CD4-positive, alpha-beta T cell treated with Interleukin-4 for 1 hour (primary cell): ENCODE data around the gene CHKB.

ENCODE experiments used
- DNase-seq, 2 donors: peaks; one replicate each; pipeline ENCODE4 v3.0.0-alpha.2; 2020 to 2022

CHKB gene

GRCh38 chr22:50547263-50547985, 35.2 kb downstream of the CHKB start:
- no peak for DNase-seq

- DNase-seq = no peak
Observed at GRCh38 chr22:50546326-50547262, 36.1 kb downstream of the CHKB start.

GRCh38 chr22:50545522-50546325, 36.9 kb downstream of the CHKB start, which contains the start of gene KLHDC7B:
KLHDC7B (plus strand) TSS chr22:50545899; CDS start chr22:50546244, 345 bp downstream.
- DNase-seq = no peak

- peak in 1 of 2 donors; percentile 48 for DNase-seq
Observed at GRCh38 chr22:50544746-50545253, 37.8 kb downstream of the CHKB start.

DNA sequence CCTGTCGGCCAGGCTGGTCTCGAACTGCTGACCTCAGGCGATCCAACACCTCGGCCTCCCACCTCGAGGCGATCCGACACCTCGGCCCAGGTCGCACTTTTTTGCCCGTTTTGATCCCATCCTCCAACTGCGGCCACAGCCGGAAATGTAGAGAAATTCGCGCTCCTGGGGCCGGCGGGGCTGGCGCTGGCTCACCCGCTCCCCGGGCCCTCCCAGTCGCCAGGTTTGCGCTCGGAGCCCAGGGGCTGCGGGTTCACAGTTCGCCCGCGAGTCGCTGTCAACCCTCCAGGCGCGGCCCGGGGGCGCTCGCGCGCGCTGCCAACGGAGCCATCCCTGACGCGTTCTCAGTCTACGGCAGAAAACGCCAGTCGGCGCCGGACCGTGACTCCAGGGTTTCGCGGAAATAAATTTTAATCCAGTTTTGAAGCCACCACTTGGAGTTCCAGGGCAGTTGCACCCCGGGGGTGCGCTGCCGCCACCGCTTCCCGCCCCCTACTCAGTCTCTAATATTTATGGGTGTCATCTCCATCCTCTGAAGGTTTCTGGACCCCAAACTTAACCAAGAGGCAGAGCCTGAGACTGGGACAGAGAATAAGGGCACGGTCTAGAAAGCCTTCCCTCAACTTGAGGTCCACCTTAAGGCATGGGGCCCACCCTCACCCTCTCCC, 38.4 kb downstream of the CHKB start:
- DNase-seq = peak; percentile 86 to 89

DNA sequence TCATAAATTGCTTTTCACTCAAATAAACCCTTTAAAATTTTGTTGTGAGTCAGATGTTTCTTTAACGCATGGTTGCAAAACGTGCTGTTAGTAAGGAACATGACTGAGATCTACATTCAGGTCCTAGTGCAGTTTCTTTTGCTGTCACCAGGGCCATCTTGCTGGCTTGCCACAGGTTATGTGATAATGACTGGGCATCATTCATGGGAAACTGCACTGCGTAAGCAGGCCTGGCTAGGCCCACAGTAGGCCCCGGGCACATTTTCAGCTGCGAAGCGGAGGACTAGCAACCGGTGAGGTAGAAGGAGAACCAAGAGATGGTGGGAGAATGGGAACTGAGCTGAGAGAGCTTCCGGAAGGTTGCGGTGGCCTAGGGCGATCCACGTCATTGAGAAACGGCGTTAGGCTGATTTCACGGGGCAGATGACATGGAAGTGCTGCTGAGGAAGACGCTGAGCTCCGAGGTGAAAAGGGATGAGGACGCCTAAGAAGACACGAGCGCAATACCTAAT, 40.2 kb downstream of the CHKB start:
- peak in 1 of 2 donors; percentile 78 for DNase-seq

DNA sequence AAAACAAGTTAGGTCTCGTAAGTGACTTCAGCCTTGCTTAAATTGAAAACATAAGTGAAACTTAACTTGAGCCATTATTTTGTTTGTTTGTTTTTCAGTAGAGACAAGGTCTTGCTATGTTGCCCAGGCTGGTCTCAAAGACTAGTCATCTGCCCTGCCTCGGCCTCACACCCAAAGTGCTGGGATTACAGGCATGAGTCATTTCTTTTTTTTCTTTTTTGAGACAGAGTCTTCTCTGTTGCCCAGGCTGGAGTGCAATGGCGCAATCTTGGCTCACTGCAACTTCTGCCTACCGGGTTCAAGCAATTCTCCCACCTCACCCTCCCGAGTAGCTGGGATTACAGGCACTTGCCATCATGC, 41.0 kb downstream of the CHKB start:
- DNase-seq = peak; percentile 43 to 79

DNA sequence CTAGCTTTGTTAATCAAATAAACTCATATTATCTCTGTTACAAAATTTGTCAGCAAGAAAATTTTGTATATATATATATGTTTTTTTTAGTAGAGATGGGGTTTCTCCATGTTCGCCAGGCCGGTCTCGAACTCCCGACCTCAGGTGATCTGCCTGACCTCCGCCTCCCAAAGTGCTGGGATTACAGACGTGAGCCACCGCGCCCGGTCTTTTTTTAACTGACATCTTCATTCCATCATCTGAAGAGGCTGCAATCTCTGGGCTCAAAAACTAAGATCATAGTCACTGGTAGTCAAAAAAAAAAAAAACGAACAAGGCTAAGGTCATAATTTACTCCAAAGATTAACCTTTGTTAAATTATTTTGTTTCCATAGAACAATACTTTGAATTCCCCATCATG, 42.3 kb downstream of the CHKB start:
- no peak for DNase-seq

GRCh38 chr22:50537765-50538164, 44.9 kb downstream of the CHKB start:
- no peak for DNase-seq

DNA sequence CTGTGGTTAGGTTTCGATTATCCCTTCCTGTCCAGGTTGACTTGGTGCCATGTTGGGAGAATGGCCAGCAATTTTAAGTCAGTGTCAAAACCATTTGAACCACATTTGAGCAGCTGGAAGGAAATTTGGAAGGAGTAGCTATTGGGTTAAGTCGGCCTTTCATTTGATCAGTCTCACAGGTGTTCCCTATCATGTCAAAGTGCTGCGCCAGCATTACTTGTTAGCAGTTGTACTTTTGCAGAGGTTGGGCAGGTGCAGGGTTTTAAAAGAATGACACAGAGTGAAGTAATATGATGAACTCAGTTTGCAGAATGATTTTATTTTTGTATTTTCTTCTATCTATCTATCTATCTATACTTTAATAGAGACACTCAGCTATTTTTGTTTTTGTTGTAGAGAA, 46.4 kb downstream of the CHKB start:
- DNase-seq = no peak

- DNase-seq = no peak
Observed at GRCh38 chr22:50535113-50535512, 47.5 kb downstream of the CHKB start.

- DNase-seq = peak; percentile 56 to 60
Observed at GRCh38 chr22:50533856-50534711, 48.6 kb downstream of the CHKB start.

GRCh38 chr22:50532824-50533796, 49.5 kb downstream of the CHKB start:
- no peak for DNase-seq

DNA sequence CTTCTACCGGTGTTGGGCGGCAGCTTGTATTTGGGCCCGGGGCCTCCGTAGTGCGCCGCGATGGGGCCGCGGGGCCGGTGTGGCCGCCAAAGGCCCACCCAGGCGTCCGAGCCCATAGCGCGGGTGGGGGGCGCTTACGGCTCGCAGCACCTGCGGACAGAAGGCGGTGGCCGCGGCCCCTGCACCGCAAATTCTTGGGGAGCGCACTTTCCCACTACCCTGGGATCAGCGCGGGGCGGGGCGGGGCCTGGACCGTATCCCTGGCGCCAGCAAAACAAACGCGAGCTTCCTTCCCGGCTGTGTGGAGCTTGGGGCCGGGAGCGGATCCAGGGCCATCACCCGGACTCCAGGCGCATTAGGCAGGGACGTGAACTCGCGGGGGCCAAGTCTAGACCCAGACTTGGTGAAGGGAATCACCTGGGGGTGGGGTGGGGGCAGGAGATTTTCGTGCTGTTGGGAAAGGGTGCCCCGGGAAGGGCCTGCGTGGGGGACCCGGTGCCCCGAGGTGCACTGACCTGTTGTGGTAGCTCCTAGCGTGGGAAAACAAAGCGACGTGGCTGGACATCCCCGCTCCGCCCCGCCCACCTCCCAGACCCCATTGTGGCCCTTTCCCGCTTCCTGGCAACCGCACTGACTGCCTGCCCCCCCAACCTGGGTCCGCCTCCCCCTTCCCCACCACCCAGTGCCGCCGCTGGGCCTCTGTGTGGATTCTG, 50.5 kb downstream of the CHKB start:
- peak in 1 of 2 donors; percentile 36 for DNase-seq

DNA sequence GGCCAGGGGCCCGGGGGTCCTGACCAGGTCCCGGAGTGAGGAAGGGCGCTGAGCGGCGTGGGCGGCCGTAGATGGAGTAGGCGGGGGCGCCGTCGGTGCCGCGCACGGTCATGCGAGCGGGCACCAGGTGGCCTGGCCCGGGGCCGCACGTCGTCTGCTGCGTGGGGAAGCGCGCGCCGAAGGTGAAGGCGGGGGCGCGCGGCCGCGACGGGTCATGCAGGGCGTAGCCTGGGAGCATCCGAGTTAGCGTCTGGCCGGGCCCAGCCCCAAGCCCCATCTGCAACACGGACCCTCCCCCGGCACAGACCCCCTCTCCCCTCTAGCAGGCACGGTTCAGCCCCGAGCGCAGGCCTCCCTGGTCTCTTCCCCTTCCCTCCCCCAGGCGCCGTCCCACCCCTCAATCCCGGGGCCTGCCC, 51.1 kb downstream of the CHKB start:
- peak; percentile 72 to 80 for DNase-seq

- peak; percentile 85 to 90 for DNase-seq
Observed at GRCh38 chr22:50530877-50531545, 51.6 kb downstream of the CHKB start.

GRCh38 chr22:50530580-50530876, 52.1 kb downstream of the CHKB start:
- DNase-seq = no peak

- DNase-seq = peak; percentile 74 to 78
Observed at GRCh38 chr22:50529897-50530579, 52.6 kb downstream of the CHKB start, which contains the start of gene TYMP. TYMP (minus strand) TSS chr22:50530012; CDS start chr22:50529709, 303 bp downstream.
